NCI-H1048 (cell line): ENCODE measurements around the gene CD81.
"Not testable (repeated sequence)": the region's sequence is repeated elsewhere in the genome, so short reads cannot be mapped to it uniquely, and the experiment has no call there.

Experiments
- DNase-seq: peaks from one replicate; lab custom pipeline; 2025; lab: John Stamatoyannopoulos, UW

Gene CD81

GRCh38 chr11:2357246-2357645 is 19.9 kb upstream of the CD81 start:
- no peak for DNase-seq

GRCh38 chr11:2357651-2358050 is 19.5 kb upstream of the CD81 start:
- not testable (repeated sequence) for DNase-seq

DNA sequence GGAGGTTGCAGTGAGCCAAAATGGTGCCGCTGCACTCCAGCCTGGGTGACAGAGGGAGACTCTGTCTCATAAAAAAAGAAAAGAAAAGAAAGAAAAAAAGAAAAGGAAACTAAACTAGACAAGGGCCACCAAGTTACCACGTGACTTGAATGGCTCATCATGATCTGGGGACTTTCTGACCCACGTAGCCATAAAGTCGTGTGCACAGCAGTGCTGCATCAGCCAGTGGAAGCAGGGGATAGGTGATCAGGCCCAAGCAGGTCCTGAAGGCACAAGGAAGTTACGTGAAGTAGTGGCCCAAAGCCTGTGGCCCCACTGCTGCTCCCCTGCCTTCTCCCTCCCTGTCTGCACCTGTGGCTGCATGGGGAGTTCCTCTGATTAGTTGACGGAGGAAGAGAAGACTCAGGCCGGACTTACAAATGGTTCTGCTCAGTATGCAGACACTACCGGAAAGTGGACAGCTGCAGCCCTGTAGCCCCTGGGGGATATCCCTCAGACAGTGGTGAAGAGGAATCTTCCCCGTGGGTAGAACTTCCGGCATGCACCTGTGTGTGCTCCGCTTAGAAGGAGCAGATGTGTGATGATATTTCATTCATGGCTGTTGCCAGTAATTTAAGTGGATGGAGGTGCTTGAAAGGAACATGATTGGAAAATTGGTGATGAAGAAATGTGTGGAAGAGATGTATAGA is 18.2 kb upstream of the CD81 start:
- DNase-seq: no peak

DNA sequence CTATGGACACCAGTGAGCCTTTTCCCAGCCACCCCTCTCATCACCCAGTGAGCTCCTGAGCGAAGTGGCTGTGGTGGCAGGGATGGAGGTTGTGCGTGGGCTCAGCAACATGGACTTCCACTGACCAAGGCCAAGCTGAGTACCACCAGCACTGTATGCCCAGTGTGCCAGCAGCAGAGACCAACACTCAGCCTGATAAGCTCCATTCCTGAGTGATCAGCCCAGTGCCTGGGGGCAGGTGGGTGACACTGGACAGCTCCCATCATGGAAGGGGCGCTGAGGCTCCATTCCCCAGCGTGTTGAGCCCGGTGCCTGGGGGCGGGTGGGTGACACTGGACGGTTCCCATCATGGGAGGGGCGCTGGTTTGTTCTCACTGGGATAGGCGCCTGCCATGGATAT is 17.6 kb upstream of the CD81 start:
- no peak for DNase-seq

DNA sequence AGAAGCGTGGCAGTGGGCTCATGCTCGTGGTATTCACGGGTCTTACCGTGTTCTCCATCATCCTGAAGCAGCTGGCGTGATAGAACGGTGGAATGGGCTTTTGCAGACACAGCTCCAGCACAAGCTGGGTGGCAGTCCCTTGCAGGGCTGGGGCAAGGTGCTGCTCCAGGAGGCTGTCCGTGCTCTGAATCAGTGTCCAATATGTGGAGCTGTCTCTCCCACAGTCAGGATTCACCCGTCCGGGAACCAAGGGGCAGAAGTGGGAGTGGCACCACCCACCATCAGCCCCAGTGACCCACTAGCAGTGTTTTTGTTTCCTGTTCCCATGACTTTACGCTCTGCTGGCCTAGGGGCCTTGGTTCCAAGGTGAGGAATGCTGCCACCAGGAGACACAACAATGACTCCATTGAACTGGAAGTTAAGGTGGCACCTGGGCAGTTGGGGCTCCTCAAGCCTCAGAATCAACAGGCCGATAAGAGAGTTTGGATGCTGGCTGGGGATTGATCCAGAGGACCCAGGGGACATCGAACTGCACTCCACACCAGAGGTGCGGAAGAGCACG is 16.9 kb upstream of the CD81 start:
- no peak for DNase-seq

- no peak for DNase-seq
These were observed 15.5 kb upstream of the CD81 start for GRCh38 chr11:2361565-2361964.

DNA sequence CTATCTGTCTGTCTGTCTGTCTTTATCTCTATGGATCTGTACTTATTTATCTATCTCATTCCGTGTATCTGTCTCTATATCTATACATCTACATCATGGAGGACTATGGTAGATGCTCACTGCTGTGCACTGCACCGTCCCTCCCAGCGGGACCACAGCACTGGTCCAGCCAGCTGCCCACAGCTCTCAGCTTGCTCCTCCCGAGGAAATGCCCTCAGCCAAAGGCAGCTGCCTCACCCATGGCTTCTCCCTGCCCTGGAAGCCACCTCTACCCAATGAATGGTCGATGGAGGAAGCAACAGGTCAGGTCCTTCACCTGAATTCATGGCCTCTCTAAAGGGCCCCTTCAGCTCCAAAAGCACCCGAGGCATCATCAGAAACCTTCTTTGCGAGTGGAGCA is 14.7 kb upstream of the CD81 start:
- DNase-seq: no peak

GRCh38 chr11:2363130-2363529 is 14.0 kb upstream of the CD81 start:
- DNase-seq: no peak

GRCh38 chr11:2363577-2364370 is 13.3 kb upstream of the CD81 start:
- DNase-seq: no peak

DNA sequence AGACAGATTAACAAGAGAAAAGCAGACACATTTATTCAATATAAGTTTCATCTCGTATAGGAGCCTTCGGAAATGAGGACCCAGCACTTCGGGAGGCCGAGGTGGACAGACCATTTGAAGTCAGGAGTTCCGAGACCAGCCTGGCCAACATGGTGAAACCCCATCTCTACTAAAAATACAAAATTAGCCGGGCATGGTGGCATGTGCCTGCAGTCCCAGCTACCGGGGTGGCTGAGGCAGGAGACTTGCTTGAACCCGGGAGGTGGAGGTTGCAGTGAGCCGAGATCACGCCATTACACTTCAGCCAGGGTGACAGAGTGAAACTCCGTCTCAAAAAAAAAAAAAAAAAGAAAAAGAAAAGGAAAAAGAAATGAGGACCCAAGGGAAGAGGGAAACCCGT is 12.7 kb upstream of the CD81 start:
- DNase-seq: not testable (repeated sequence)

- no peak for DNase-seq
These were observed 11.4 kb upstream of the CD81 start for GRCh38 chr11:2365571-2366210.

DNA sequence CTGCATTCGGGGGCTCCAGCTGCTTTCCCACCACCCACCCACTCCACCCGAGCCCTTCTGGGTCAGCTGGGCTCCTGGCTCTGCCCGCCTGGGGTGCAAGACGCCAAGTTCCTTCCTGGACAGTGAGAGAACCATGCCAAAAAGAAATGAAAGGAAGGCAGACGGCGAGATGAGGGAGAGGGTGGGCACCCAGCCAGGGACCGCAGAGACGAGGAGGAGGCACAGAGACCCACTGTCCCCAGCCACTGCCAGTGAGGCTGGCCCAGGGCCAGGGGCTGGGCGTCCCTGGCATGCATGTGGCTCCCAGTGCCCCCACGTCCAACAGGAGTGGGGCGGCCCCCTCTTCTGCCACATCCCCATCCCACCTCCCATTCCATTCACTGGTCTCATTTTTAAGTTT is 10.8 kb upstream of the CD81 start:
- no peak for DNase-seq

DNA sequence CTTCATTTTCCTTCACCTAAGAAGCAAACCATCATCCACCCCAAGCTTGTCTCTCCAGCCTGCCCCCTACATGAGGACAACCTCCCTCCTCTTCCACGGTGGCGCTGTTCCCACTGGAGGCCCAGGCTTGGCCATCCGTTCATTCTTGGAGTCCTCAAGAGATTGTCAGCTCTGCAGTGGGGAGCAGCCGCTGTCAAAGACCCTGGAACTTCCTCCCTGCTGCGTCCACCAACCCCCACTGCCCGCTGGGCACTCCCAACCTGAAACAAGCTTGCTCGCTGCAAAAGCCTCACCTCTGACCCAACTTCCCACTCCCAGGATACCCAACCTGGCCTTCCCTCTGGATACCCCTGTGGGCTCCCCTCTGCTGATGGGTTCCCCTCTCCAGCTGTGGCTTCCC is 10.4 kb upstream of the CD81 start:
- no peak for DNase-seq

- no peak for DNase-seq
These were observed 9.6 kb upstream of the CD81 start for GRCh38 chr11:2367266-2368160.

- DNase-seq: no peak
These were observed 8.8 kb upstream of the CD81 start for GRCh38 chr11:2368178-2368850.

DNA sequence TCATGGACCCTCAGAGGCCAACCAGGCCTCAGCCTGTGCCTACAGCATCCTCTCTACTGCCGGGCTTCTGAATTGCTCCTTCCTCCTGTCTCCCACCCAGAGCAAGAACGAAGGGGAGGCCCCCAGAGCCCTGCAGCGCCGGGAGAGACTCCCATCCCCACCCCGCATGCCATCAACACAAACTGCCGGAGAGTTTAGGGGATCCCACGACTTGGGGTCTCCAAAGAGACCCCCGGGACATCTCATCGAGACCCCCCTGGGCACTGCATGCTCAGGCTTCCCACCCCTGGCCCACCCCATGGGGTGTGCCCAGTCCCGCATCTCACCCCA is 8.3 kb upstream of the CD81 start:
- no peak for DNase-seq

DNA sequence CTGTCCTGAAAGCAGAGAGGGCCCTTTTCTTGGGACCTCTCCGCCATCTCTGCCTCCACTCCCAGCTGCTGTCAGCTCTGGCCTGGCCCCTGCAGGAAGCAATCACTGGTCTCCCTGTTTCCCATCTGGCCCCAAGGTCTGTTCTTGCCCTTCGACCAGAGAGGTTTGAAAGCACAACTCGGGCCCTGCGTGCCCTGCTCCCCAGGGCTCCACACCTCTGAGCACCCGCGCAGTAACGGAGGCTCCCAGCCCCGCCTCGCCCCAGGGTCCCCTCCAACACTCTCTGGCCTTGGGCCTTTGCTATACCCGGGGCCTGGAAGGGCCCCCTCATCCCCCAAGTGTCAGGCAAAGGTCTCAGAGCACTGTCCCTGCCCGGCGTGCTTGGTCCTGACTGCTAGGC is 7.8 kb upstream of the CD81 start:
- no peak for DNase-seq

DNA sequence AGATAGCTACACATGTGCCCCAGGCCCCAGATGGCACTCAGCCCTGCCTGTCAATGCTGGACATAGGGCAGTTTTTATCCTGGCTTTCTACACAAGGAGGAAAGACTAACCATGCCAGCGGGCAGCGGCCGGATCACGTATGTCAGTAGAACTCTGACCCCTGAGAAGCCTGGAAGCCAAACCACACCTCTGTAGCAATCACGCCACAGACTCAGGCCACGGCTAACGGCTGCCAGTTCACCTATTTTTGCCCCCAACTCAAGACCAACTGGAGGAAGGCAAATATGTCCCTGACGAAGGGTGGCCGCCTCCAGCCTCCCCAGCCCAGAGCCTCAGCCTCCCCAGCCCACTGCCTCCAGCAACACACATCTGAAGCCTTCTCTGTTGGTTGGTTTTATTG is 7.2 kb upstream of the CD81 start:
- DNase-seq: no peak

- no peak for DNase-seq
These were observed 2.5 kb upstream of the CD81 start for GRCh38 chr11:2374456-2375201.

DNA sequence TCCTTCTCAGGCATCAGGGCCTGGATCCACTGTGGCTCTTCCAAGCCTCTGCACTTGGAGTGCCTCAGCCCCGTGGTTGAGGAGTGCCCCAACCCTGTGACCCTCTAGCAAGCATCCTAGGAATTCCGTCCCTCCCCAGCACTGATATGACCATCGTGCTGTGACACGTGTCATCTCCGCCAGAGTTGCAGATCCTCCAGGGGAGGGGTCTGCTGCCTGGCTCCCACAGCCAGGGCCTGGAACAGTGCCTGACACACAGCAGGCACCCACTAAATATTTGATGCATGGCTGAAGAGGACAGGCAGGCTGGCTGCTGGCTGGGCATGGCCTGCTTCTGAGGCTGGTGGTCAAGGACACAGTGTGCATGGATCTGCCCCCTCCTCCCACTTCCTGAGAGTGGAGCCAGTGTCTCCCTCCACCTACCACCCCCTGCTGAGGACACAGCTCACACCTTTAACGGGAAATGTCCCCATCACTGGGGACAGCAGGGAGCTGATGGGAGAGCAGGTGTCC is 1.7 kb upstream of the CD81 start:
- DNase-seq: no peak
